NT2/D1 (cell line): Measurements from ENCODE around the gene WDR62.

Experiments used
- DNase-seq: peaks from one replicate; pipeline ENCODE4 v3.0.0-alpha.2; 2011; ENCODE audit warnings: low read depth, low spot score
- H3K27me3 ChIP-seq: 2 replicates; pipeline ENCODE4 v1.6.0; 2011; ENCODE audit warnings: mild to moderate bottlenecking; ENCODE audit not compliant: insufficient read length, insufficient read depth
- H3K36me3 ChIP-seq: 2 replicates; pipeline ENCODE4 v1.6.1; 2011; ENCODE audit warnings: mild to moderate bottlenecking, low read length, mixed read lengths; ENCODE audit not compliant: insufficient read depth, insufficient read length
- H3K4me1 ChIP-seq: 2 replicates; pipeline ENCODE4 v1.5.1; 2011; ENCODE audit not compliant: insufficient read depth, insufficient read length
- H3K4me3 ChIP-seq: 2 replicates; pipeline ENCODE4 v1.5.1; 2011; ENCODE audit warnings: low read depth; ENCODE audit not compliant: insufficient read length
- H3K9ac ChIP-seq: 2 replicates; pipeline ENCODE4 v1.6.0; 2011; ENCODE audit warnings: low read depth; ENCODE audit not compliant: insufficient read length
- H3K9me3 ChIP-seq: 2 replicates; pipeline ENCODE4 v1.5.1; 2011; ENCODE audit warnings: mild to moderate bottlenecking, low read length; ENCODE audit not compliant: insufficient read depth
- SUZ12 ChIP-seq: IDR thresholded peaks from 2 replicates; pipeline ENCODE4 v1.6.1; 2011; ENCODE audit not compliant: insufficient read length, insufficient read depth; ENCODE audit errors: extremely low read depth
- YY1 ChIP-seq: IDR thresholded peaks from 2 replicates; pipeline ENCODE4 v1.6.1; 2011; ENCODE audit not compliant: insufficient read length, insufficient read depth
- ZNF274 ChIP-seq: IDR thresholded peaks from 2 replicates; pipeline ENCODE4 v1.6.1; 2011; ENCODE audit warnings: mild to moderate bottlenecking, low read depth, low read length

The WDR62 gene

DNA sequence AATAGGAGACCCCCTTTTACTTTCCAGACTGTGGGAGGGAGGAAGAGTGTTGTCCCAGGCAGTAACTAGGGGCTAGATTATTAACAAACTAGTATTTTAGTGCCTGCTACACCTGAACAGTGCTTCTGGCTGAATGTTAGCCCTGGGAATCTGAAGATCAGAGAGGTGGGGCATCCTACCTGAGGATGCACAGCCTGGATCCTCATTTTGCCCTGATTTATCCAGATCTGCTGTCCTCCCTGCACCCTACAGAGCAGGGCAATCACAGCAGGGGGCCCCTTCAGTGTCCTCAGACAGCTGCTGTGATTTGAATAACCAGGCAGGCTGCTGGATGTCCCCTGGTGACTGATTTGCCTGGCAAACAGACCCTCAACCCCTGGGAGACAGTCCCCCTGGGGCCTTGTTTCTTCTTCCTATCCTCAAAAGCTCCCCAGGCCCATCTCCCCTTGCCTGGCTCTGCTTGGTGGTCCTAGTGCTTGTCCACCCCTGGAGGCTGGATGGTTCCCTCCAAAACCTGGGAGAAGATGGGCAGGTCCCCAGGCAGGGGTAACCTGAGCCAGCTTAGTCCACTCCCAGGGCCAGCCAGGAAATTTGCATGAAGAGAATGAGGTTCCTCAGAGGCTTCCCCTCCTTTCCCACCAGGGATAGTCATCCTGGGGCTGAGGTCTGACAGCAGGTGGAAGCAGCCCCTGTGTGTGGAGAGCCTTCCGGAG is 55.9 kb downstream of the WDR62 start, which contains the start of gene OVOL3:
OVOL3 (plus strand) TSS at position 657 of the 713 bp plus-strand sequence. CDS start 60 bp downstream, outside the sequence.
- DNase-seq = peak; percentile 40
- Histone ChIP-seq H3K4me3 (no peak within 1 kb of the TSS), H3K4me1 (peaks cover 14% of the 10 kb centered on the region), H3K9me3 (no peaks in the 10 kb centered on the region), H3K9ac (peak within 1 kb of the TSS; percentile 61), H3K27me3 (no peaks in the 10 kb centered on the region), H3K36me3 (peaks cover 28% of the 10 kb centered on the region)
- no peak for TF ChIP-seq SUZ12
- TF ChIP-seq YY1 = no peak
- no peak for TF ChIP-seq ZNF274

DNA sequence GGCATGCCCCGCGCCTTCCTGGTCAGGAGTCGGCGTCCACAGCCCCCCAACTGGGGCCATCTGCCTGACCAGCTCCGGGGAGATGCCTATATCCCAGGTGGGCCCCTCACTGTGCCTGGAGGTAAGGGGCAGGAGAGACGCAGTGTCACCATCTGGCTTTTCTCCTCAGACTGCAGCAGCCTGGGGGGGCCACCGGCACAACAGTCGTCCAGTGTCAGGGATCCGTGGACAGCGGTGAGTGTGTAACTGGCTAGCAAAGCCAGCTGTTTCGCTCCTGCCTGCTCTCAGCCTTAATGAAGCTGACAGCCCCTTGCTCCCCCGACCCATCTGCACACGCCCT is 56.5 kb downstream of the WDR62 start:
- DNase-seq = no peak
- Histone ChIP-seq H3K27me3 (no peaks in the 10 kb centered on the region), H3K36me3 (peaks cover 28% of the 10 kb centered on the region), H3K9ac (peak overlapping the region; percentile 61), H3K4me1 (peaks cover 18% of the 10 kb centered on the region), H3K4me3 (no peak overlapping the region), H3K9me3 (no peaks in the 10 kb centered on the region)
- TF ChIP-seq SUZ12 = no peak
- TF ChIP-seq YY1 = no peak
- no peak for TF ChIP-seq ZNF274

DNA sequence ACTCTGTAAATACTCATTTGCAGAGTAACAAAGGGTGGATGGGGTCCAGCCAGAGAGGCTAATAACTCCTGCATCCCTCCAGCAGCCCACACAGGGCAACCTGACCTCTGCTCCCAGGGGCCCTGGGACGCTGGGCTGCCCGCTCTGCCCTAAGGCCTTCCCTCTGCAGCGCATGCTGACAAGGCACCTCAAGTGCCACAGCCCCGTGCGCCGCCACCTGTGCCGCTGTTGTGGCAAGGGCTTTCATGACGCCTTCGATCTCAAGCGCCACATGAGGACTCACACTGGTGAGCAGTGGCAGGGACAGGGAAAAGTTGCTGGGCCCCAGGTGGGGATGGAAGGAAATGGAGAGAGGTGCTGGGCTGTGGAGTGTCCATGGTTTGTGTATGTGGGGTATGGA is 58.0 kb downstream of the WDR62 start:
- no peaks in the 10 kb centered on the region for H3K27me3 ChIP-seq
- H3K9ac ChIP-seq = peak overlapping the region; percentile 21
- no peak overlapping the region for H3K4me3 ChIP-seq
- no peak for TF ChIP-seq YY1
- TF ChIP-seq ZNF274 = no peak
- TF ChIP-seq SUZ12 = no peak
- peaks cover 19% of the 10 kb centered on the region for H3K4me1 ChIP-seq
- peaks cover 28% of the 10 kb centered on the region for H3K36me3 ChIP-seq
- DNase-seq = no peak
- H3K9me3 ChIP-seq = no peaks in the 10 kb centered on the region

DNA sequence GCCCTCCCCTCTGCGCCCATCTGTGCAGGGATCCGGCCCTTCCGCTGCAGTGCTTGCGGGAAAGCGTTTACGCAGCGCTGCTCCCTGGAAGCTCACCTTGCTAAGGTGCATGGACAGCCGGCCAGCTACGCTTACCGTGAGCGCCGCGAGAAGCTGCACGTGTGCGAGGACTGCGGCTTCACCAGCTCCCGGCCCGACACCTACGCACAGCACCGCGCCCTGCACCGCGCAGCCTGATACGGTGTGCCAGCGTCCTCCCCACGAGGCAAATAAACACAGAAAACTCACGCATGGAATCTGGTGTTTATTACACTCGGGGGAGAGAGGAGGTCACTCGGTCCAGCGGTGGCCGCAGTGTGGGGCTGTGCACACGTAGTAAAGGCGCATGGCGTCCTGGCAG is 58.7 kb downstream of the WDR62 start:
- Histone ChIP-seq H3K9ac (peak overlapping the region; percentile 91), H3K27me3 (no peaks in the 10 kb centered on the region), H3K36me3 (peaks cover 34% of the 10 kb centered on the region), H3K4me3 (peak overlapping the region; percentile 78), H3K9me3 (no peaks in the 10 kb centered on the region), H3K4me1 (peaks cover 17% of the 10 kb centered on the region)
- TF ChIP-seq YY1 (no peak), SUZ12 (no peak), ZNF274 (no peak)
- DNase-seq = no peak

DNA sequence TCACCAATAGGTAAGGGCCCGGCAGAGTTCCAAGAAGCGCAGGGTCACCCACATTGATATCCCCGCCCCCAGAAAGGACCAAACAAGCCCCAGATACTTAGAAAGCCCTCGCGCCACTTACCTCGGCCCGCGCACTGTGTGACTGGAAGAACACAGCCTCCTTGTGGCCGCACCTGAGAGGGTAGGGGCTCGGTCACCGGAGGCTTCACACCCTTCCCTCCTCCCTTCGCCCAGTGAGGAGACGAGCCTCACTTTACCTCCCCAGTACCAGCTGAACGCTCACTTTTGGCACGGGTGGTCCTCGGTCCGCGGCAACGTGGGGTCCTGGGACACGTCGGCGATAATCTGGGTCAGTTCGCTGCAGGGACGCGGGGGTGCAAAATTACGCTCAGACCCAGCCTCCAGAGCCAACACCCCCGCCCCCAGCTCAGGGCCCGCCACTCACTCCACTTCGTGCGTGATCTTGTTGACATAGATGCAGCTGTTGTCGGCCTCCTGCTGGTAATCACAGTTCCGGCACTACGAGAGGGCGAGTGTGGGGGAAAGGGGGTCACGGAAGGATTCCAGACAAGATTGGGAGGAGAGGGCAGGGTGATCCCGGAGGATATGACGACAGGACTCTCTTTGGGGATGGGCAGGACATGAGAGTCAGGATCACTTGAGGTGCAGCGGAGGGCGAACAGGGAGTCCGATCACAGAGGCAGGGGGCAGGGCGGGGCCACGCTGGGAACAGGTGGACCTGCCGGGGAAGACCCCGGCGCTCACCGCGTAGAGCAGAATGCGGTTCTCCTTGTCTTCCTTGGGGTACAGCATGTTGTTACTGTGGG is 59.4 kb downstream of the WDR62 start:
- Histone ChIP-seq H3K4me3 (peak overlapping the region; percentile 78), H3K4me1 (peaks cover 21% of the 10 kb centered on the region), H3K27me3 (no peaks in the 10 kb centered on the region), H3K9me3 (no peaks in the 10 kb centered on the region), H3K36me3 (peaks cover 40% of the 10 kb centered on the region), H3K9ac (peak overlapping the region; percentile 91)
- no peak for TF ChIP-seq ZNF274
- no peak for TF ChIP-seq SUZ12
- TF ChIP-seq YY1 = no peak
- no peak for DNase-seq

DNA sequence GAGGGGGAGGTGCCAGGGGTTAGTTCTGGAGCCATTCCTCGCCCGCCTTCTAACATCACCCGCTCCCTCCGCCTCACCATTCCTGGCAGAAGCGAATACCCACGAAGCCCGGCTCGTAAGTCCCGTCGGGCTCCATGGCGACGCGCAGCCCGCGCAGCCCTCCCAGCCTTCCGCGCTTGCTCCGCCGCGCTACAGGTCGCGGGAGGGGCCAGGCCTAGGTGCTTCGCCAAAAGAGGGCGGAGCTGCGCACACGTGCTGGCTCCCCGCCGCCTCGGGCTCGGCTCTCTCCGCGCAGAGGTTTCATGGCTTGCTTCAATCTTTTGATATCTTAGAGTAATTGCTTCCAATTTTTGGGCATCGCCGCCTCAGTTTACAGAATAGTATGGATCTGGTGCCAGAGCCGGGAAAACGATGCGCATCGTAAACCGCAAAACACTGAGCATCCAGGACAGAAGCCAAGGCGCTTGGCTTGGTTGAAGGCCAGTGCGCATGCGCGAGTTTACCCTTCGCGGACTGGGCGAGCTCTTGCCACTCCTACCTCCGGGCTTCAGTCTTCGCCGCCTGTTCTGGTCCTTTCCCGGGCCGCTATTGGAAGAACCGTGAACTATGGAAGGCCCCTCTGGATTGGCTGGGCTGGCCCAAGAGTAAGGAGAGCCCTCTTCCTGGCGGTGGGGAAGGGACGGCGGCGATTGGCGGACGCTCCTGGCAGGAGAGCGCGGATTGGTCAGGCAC is 60.2 kb downstream of the WDR62 start, which contains the start of gene POLR2I:
POLR2I (minus strand) TSS at position 155 of the 732 bp plus-strand sequence; CDS start at position 136, 19 bp downstream.
- no peaks in the 10 kb centered on the region for H3K27me3 ChIP-seq
- TF ChIP-seq YY1 = no peak
- H3K36me3 ChIP-seq = peaks cover 43% of the 10 kb centered on the region
- H3K9me3 ChIP-seq = no peaks in the 10 kb centered on the region
- peak within 1 kb of the TSS; percentile 91 for H3K9ac ChIP-seq
- H3K4me1 ChIP-seq = peaks cover 26% of the 10 kb centered on the region
- H3K4me3 ChIP-seq = peak within 1 kb of the TSS; percentile 78
- DNase-seq = peak; percentile 98
